Frontal cortex (tissue), 4 donors: ENCODE data around the gene ASIC2. TPM values are rescaled to one million over a fixed set of nuclear protein-coding genes. Genes with fewer than 3 reads are reported as not detected.

Source experiments
- DNase-seq, 2 donors: peaks; one replicate each; pipeline ENCODE4 v3.0.0; 2012; ENCODE audit warnings: low spot score in 2 of 2
- FAIRE-seq: peaks from 2 replicates; lab custom pipeline; 2012; peaks lifted over from hg19 to GRCh38; lab: Jason Lieb, UNC
- total RNA-seq: library from RNA; depleted of rRNA; stranded (reverse); fragments of >200 nt; gene quantifications from one replicate; pipeline ENCODE4 v1.2.3, GENCODE V29; 2014
- donor health status: control.
- donor health status: control.
- donor health status: control.

ASIC2 gene
- total RNA-seq, 1 donor from 2014 or later: 28.9 TPM

DNA sequence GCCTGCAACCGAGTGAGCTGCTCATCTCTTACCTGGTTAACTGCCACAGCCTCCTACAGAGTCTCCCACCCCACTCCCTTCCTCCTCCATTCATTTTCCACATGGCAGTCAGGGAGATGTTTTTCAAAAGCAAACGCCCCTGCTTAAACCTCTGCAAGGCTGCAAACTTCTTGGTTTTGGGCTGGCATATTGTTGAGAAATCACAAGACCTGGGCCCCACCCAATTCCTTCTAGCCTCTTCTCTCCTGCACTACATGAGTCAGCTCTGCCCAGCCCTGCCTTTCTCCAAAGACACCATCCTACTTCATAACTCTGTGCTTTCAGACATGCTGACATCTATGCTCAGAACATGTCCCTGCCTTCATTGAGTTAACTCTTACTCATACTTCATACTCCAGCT lies 165.4 kb downstream of the ASIC2 start:
- FAIRE-seq: no peak
- peak in 1 of 2 donors; percentile 18 for DNase-seq

DNA sequence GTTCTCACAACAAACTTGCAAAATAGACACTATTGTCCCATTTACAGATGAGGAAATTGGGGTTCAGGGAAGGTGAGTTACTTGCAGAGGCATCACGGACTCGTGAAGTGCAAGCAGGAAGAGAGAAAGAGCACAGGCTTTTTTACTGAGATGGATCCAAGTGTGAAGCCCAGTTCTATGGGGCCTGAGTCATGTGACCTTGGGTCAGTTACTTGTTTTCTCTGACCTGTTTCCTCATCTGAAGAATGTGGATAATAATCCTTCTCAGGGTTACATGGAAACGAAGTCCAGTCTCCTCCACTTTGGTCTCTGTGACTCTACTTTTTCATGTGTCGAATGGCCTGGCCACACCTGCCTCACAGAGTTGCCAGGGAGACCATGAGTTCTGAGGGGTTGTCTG lies 167.0 kb downstream of the ASIC2 start:
- FAIRE-seq (no peak), DNase-seq (no peak)

DNA sequence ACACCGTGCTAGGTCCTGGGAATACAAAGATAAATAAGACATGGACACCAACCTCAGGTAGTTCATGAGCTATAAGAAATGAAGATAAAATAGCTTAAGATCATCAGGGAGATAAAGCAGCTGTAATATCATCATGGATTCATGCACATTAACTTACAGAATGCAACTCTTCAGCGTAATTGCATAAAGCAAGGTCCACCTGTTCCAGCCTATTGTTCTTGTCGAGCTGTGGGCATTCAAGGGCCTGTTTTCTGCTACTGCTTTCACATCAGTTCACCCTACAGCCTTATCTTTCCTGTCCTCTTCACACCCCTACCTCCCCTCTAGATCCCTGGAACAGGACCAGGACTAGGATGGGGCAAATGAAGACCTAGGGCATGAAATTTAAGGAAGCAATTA lies 167.5 kb downstream of the ASIC2 start:
- FAIRE-seq (no peak), DNase-seq (no peak)

DNA sequence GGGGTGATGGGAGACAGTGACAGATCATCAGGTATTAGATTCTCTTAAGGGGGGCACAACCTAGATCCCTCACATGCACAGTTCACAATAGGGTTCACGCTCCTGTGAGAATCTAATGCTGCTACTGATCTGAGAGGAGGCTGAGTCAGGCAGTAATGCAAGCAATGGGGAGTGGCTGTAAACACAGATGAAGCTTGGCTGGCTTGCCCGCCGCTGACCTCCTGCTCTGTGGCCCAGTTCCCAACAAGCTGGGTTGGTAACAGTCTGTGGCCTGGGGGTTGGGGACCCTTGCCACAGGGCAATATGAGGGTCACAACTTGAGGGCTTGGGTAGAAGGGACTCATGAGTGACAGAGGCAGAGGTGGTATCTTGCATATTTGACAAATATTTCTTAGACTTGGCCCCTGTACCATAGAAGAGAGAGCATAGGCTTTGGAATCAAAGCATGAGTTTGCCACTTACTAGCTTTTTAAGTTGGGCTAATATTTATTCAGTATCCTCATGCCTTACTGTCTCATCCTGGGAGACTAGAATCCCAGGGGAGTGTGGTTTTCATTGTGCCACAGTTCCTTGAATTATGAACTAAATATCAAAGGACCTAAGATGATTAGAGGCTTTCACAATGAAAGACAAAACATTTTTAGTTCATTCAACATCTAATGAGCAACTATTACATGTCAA lies 168.1 kb downstream of the ASIC2 start:
- no peak for DNase-seq
- FAIRE-seq: no peak

DNA sequence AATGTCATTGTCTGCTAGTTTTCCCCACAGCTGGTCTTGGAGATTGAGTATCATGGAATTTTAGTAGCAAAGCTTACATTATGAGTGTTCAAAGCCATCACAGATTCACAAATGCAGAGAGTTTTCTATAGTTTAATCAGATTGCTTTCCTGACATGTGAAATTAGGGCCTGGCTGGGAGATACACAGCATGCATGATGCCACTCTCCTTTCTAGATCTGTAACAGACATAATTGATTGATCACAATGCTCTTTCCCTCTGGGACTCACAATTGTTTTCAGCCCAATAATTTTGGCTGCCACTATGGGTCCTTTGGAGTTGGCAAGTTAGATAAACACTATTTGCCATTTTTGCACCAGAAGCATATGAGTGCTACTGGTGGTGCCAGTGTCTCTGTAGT lies 168.9 kb downstream of the ASIC2 start:
- DNase-seq (no peak), FAIRE-seq (no peak)

DNA sequence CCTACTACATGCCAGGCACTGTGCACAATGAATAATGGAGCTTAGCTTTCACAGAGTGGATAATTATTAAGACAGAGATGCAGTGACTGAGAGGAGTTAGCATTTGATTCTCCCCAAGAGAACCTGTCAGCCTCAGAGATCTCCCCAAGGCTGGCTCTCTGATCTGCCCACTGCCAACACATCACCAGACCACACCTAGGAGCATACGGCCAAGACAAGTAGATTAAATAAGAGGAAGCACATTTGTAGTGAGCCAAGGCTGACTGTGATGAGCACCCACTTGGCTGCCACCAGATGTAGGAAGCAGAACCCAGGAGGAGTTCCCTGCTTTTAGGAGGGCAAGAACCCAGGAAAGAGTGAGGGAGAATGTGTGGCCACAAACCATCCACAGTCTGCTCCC lies 171.3 kb downstream of the ASIC2 start:
- DNase-seq: no peak
- FAIRE-seq: no peak

DNA sequence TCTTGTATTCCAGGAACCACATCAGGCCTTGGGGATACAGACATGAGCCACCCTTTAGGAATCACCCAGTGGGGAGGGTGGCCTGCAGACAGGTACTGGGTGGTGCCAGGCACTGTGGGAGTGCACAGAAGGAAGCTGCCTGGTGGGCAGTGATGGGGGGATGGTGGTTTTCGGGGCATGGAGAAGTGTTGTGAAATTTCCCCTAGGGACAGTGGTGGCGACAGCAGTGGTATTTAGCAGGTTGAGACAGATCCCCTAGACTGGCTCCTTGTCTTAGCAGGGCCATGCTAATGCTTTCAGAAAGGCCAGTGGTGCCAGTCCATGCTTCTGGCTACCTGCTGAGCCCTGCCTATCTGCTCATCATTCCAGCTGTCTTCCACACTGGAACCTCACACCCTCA lies 171.8 kb downstream of the ASIC2 start:
- DNase-seq: no peak
- FAIRE-seq: no peak

DNA sequence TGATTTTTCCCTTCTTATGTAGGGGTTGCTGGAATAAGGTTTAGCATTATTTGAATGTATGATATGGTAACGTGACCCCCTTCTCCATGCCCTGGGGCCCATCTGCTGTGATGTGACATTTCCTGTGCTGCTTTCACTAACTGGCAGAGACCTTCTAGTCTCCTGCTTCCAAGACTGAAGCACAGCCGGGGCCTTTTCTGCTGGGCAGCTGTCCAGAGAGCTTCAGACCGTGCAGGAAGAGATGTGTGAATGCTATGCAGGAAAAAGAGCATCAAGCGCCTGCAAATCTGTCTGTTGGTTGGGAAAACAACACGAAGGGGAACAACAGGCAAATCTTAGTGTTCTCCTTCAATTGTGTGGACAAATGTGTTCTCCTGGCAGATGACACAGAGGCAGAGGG lies 173.0 kb downstream of the ASIC2 start:
- FAIRE-seq: no peak

DNA sequence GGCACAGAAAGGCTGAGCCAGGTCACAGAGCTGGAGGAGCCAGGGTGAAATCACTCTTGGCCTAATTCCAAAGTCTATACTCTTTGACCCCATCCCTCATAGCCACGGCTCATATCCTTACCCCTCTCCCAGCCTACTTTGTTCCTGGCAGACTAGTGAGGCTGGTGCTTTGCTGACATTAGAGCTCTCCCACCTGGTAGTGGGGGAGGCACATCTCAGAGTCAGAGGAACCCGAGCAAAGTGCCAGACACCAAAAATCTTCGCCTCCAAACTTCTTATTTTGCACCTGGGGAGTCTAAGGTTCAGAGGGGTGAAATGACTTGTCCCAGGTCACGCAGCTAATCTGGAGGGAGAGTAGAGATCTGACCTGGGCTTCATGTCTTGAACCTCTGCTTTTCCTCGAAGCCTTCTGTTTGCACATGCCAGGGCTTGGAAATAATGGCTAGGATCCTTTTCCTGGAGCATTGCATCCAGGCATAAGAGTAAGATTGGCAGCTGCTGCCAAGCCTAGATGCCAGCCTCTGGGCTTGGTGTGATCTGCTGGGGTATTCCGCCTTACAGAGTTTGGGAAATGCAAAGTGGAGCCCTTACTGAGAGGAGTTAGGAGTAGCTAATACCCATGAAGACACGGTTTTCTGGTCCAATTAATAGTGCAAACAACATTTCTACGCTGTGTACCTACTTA lies 174.6 kb downstream of the ASIC2 start:
- FAIRE-seq (no peak), DNase-seq (no peak)

More for the DNA sequence above, 173.0 kb downstream of the ASIC2 start:
- DNase-seq: no peak

DNA sequence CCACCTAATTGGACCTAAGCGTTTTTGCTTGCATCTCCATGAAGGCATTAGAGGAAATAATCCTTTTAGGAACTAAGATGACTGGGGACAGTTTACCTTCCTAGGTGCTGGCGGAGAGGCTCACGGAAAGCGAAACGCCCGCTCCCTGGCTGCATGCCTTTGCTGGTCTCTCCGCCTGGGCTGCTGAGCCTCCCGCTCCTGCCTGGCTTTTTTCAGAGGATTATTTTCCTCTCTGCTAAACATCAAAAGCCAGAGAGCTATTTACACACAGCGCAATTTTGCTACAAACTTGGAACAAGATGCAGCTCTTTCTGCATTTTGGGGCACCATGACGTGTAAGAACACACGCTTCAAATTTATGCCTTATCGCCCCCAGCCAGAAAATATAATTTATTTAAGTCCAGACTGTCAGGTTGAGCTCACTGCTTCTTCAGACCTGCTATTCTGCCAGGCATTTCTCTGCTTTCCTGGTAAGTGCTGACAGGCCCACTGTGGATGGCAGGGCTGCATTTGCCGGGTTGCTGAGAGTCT lies 177.0 kb downstream of the ASIC2 start:
- DNase-seq (no peak), FAIRE-seq (no peak)

DNA sequence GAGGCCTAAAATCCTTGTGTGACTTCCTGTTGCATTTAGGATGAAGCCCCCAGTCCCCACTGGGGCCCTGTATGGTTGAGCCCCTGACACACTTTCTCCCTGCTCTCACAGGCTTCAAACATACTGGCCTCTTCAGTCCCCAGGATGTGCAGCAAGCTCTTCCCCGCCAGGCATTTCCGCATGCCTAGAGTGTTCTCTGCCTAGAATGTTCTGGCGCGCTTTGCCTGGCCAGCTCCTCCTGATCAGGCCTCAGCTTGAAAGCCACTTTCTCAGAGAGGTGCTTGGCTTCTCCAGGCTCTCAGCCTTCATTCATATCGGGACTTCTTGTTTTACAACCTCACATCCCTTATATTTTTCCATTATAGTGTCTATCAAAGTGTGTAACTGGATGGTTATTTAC lies 177.7 kb downstream of the ASIC2 start:
- FAIRE-seq (no peak), DNase-seq (no peak)

DNA sequence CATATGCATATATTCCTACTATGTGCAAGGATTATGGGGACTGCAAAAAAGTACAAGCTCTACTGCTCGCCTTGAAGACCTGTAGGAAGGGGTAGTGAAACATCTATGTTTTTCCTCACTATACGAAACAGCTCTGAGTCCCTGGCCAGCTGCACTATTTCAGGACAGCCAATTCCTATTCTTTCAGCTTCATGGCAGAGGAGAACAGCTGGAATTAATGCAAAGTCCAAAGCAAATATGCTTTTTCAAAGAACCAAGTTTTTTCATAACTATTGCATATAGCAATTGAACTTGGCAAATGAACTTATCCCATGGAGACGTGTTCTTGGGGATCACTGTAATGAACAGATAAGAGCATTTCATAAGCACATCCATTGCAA lies 179.1 kb downstream of the ASIC2 start:
- no peak for FAIRE-seq
- no peak for DNase-seq

DNA sequence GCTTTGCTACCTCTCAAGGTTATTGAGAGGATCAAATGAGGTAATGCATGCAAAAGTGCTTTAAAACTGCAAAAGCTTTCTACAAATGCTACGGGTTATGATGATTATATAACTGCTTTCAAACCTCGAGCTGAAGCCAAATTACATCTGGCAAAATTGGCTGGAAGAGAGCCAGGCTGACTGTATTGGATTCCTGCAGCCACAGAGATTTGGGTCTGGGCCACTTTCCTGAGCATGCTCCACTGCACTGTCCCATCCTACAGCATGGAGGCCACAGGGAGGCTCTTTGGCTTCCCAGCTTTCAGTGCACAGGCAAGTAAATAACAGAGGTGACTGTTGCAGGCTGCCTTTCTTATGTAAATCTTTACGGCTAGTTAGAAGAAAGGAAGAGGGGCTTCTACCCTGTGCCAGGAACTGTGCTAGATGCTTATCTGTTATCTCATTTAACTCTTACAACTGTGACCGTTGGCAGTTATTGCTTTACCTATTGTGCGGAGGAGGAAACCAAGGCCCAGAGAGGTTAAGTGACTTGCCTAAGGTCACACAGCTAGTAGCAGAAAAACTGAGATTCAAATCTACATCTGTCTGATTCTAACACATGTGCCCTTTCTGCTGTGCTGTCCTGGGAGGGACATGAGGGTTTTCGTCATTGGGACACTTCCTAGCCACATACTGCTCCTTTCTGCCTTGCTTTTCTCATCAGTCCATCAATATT lies 179.7 kb downstream of the ASIC2 start:
- FAIRE-seq (no peak), DNase-seq (no peak)

DNA sequence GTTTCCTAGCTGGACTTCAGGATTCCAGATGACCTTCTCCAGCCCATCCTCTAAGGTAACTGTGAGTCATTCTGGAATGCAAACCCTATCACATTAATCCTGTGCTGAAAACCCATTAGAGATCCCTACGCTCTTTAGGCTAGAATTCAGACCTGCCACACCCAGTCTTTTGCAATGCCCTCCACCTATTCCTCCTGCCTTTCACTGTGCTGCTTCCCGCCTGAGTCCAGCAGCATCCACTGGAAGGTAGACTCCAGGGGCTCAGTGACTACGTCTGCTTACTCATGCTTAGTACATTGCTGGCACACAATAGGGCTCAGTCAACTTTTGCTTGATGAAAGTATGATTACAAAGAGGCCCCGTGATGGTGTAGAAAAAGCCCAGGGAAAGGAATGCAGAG lies 180.3 kb downstream of the ASIC2 start:
- FAIRE-seq (no peak), DNase-seq (no peak)

DNA sequence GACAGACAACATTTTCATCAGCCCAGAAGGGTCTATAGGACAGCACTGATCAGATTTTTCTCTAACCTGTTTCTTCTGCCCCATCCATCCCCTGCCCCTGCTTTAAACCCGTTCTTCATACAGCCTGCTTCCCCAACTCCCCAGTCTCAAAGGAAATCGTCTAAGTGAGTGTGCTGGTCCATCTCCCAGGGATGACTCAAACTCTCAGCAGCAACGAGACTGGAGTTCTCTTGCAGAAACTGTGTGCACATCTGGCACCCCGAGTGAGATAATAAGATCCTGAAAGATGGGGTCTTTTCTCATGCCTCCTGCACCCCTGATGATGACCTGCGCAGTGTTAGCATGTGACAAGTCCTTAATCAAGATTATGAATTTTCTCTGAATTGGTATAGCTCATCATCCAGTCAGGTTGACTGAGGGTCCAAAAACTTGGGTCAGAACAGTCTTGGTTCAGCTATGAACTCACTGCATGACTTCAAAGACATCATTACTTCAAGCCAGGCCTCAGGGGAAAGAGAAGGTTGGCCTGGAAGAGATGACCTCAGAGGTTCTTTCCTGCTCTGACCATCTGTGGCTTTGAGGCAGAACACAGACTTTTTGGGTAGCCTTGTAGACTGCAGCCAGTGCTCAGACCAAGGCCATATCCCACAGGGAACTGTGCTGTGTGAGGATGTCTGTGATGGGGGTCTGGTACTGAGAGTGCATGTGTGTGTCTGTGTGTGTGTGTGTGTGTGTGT lies 183.6 kb downstream of the ASIC2 start:
- no peak for FAIRE-seq
- DNase-seq: no peak

DNA sequence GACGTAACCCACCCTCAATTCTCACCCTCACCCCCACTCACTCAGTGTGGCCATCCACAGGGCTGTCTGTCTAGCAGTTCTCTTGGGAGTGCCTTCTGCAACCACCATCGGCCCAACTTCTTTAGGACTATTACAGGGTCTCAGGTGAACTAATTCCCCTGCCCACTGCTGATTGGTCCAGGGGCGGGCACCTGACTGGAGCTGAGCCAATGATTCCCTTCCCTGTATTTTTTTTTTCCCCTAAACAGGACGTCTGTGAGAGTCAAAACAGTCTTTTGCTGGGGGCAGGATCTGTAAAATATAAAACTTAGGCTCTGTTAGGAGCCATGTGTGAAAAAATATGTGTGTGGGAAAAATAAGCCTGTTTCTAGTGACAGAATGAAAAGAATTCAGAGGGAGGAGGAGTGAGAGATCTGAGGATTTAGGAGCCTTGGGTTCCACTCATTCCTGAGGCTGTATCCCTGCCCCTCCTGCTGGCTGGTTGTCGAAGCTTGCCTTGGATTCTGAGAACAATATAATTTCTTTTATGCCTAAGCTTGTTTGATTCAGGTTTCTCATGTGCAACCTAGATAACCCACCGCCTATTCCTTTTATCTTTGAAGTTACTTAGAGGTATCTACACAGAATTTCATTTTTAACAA lies 186.4 kb downstream of the ASIC2 start:
- no peak for DNase-seq
- FAIRE-seq: no peak

DNA sequence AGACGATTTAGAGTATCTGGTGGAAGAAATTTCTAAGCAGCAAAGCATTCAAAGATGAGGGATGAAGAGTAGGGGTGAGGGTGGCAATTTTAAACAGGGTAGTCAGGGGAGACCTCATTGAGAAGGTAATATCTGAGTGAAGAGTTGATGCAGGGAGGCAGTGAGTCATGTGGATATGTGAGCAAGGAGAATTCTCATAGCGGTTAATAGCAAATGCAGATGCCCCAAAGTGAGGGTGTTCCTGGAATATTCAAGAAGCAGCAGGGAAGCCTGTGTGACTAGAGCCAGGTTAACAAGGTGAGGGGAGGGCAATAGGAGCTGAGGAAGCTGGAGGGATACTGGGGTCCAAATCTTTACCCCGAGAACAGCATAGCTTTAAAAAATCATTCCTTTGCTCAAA lies 187.2 kb downstream of the ASIC2 start:
- DNase-seq: no peak
- FAIRE-seq: no peak

DNA sequence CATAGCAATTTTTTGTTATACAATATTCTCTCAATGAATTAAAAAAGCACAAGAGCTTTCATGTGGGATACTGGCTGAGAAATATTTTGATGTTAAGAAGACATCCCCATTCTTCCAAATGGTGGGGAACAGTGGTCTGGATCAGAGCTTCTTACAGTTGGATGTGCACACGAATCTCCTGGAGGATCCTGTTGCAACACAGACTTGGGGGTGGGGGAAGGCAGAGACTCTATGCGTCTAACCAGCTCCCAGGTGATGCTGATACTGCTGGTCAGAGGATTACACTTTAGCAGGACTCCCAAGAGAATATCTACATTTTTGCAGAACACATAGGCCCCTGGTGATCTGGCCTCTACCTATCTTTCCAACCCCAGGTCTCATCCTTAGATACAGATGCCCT lies 193.2 kb downstream of the ASIC2 start:
- FAIRE-seq (no peak), DNase-seq (no peak)

DNA sequence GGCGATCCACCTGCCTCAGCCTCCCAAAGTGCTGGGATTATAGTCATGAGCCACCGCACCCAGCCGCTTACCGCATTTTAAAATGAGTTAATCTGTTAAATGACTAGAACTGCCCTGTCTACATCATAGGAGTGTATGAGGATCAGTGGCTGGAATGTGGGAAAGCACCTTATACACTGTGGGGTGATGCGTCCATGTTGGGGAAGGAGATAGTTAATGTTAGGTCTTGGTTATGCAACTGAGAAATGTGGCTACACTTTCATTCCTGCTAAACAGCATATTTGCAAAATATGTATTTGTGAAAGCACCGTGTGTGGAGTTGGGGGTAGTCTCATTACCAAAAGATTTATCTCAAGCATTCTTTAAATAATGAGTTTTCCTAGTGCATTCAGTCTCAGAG lies 193.8 kb downstream of the ASIC2 start:
- no peak for FAIRE-seq
- no peak for DNase-seq

DNA sequence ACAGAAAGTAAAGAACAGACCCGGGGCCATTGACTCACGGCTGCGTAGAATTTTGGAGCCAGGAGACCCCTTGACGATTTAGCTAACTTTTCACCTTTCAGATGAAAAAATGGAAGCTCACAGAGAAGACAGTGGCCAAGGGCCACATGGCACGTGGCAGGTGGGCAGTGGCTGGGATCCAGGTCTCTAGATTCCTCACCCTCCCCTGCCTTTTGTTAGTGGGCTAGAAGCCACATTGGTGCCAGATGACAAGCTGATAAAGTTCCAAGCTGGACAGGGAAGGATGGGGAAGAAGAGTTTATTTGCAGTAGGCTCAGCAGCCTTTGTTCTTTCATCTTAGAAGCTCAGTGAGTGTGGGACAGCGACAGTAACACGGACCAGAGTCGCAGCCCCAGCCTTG lies 195.7 kb downstream of the ASIC2 start:
- DNase-seq (no peak), FAIRE-seq (no peak)
